HG02870 (cell line): ENCODE measurements around the gene VENTX.
"Not testable (repeated sequence)": the region's sequence is repeated elsewhere in the genome, so short reads cannot be mapped to it uniquely, and the experiment has no call there.

Source experiments
- ATAC-seq: cut with Tn5 transposase; IDR thresholded peaks from one replicate; pipeline ENCODE4 v1.9.1; 2021; ENCODE audit warnings: mild to moderate bottlenecking, moderate library complexity; ENCODE audit not compliant: unreplicated experiment

The VENTX gene

GRCh38 chr10:133214468-133215410, 22.9 kb upstream of the VENTX start:
- ATAC-seq, result no peak

- ATAC-seq, result no peak
Observed at GRCh38 chr10:133215586-133215985, 22.1 kb upstream of the VENTX start.

GRCh38 chr10:133216776-133217175, 20.9 kb upstream of the VENTX start:
- no peak for ATAC-seq

- ATAC-seq, result no peak
Observed at GRCh38 chr10:133217800-133218589, 19.7 kb upstream of the VENTX start.

GRCh38 chr10:133218891-133219290, 18.8 kb upstream of the VENTX start:
- ATAC-seq, result no peak

- no peak for ATAC-seq
Observed at GRCh38 chr10:133219782-133220181, 17.9 kb upstream of the VENTX start.

- ATAC-seq, result no peak
Observed at GRCh38 chr10:133221331-133221730, 16.3 kb upstream of the VENTX start.

GRCh38 chr10:133221756-133222155, 15.9 kb upstream of the VENTX start:
- not testable (repeated sequence) for ATAC-seq

- no peak for ATAC-seq
Observed at GRCh38 chr10:133224076-133224475, 13.6 kb upstream of the VENTX start.

- no peak for ATAC-seq
Observed at GRCh38 chr10:133224756-133225372, 12.8 kb upstream of the VENTX start.

DNA sequence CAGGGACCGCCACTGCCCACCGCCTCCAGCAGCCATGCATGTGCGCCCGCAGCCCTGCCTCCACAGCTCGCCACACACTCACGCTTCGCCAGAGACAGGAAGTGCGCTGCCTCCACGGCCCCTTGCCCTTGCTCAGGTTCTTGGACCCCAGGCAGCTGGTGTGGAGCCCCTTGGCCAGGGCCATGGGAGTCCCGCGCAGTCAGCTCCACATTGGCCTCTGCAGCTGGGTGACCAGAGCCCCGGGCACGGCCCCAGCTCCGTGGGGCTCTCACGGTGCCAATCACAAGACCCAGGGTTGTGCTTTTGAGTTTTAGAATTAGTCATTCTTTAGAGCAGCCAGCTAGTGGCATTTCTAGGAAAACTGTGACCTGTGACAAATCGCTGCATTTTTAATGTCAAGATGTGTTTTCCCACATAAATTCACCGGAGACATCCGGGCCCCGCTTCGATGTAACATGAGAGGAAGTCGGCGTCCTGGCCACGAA, 11.9 kb upstream of the VENTX start:
- no peak for ATAC-seq

DNA sequence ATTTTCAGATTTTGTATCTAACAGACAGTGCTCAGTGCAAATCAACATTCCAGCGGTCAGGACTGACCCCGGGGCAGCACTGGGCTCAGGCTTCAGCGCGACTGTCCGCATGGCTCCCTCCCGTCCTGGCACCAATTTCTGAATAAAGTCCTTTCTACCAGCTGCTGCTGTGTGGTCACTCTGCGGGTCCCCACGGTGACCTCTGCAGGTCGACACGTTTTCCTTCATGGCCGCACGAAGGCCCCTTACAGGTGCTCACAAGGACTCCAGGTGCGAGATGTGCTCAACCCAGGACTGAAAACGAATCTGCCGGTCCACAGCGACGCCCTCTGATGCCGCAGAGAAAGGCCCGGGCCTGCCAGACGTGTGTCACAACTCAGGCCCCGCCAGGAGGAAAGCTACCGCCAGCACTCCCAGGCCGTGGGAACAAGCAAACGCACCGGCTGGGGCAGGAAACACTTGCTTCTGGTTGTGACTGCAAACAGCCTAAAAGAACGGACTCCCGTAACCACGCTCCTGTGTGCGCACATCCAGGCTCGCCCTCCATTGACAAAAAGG, 11.3 kb upstream of the VENTX start:
- ATAC-seq, result no peak

DNA sequence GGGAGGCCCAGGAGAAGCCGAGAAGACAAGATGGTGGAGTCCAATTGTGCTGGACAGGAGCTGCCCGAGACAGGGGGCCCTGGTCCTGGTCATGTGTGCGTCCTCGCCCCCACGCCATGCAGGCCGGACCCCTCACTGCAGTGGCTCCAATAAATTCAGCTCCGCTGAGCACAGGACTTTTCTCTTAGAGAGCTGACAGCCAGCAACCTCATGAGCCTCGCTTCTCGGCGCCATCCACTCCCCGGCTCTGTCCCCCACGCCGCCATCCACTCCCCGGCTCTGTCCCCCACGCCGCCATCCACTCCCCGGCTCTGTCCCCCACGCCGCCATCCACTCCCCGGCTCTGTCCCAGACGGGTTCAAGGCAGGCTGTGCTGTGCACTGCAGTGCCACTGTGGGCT, 10.4 kb upstream of the VENTX start:
- ATAC-seq, result no peak

GRCh38 chr10:133229265-133230043, 8.2 kb upstream of the VENTX start:
- ATAC-seq, result no peak

DNA sequence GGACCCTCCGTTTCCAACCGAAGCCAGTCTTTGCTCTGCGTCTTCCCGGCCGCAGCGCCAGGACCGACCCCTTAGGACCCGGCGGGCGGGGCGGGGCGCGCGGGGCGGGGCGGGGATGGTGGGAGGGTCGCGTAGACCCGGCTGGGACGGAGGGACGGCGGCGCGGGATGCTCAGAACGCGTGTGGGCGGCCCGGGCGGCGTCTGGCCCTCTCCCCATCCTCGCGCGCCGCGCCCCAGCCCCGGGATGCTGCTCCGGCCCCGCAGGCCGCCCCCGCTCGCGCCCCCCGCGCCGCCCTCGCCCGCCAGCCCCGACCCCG, 7.7 kb upstream of the VENTX start, which contains the start of gene UTF1:
TSS of gene UTF1 (plus strand) at position 174 of the 318 bp plus-strand sequence. CDS start at position 246, 72 bp downstream.
- ATAC-seq, result no peak

GRCh38 chr10:133230387-133231195, 7.1 kb upstream of the VENTX start:
- ATAC-seq, result no peak

- ATAC-seq, result no peak
Observed at GRCh38 chr10:133231244-133231945, 6.3 kb upstream of the VENTX start.

- ATAC-seq, result no peak
Observed at GRCh38 chr10:133231946-133232574, 5.6 kb upstream of the VENTX start.
